BLaER1 (cell line): ENCODE results near the gene G6PC3.

Source experiments
- H3K27ac ChIP-seq: shearing (Covaris generic); formaldehyde crosslinking; 2 replicates; pipeline ENCODE4 v1.8.1; 2022
- H3K27me3 ChIP-seq: shearing (Covaris generic); formaldehyde crosslinking; 2 replicates; pipeline ENCODE4 v1.8.1; 2022
- H3K36me3 ChIP-seq: shearing (Covaris generic); formaldehyde crosslinking; 2 replicates; pipeline ENCODE4 v1.8.1; 2022
- H3K4me1 ChIP-seq: shearing (Covaris generic); formaldehyde crosslinking; 2 replicates; pipeline ENCODE4 v1.8.1; 2022
- H3K4me2 ChIP-seq: shearing (Covaris generic); formaldehyde crosslinking; 2 replicates; pipeline ENCODE4 v1.8.1; 2022
- H3K4me3 ChIP-seq: shearing (Covaris generic); formaldehyde crosslinking; 2 replicates; pipeline ENCODE4 v1.8.1; 2022
- H3K9ac ChIP-seq: shearing (Covaris generic); formaldehyde crosslinking; 2 replicates; pipeline ENCODE4 v1.8.1; 2022
- H3K9me3 ChIP-seq: shearing (Covaris generic); formaldehyde crosslinking; 2 replicates; pipeline ENCODE4 v1.8.1; 2022
- H4K20me1 ChIP-seq: shearing (Covaris generic); formaldehyde crosslinking; 2 replicates; pipeline ENCODE4 v1.8.1; 2022
- Cebpa-rat ChIP-seq: shearing (Covaris generic); IDR thresholded peaks from 2 replicates; pipeline ENCODE4 v1.8.1; 2022

G6PC3 gene

DNA sequence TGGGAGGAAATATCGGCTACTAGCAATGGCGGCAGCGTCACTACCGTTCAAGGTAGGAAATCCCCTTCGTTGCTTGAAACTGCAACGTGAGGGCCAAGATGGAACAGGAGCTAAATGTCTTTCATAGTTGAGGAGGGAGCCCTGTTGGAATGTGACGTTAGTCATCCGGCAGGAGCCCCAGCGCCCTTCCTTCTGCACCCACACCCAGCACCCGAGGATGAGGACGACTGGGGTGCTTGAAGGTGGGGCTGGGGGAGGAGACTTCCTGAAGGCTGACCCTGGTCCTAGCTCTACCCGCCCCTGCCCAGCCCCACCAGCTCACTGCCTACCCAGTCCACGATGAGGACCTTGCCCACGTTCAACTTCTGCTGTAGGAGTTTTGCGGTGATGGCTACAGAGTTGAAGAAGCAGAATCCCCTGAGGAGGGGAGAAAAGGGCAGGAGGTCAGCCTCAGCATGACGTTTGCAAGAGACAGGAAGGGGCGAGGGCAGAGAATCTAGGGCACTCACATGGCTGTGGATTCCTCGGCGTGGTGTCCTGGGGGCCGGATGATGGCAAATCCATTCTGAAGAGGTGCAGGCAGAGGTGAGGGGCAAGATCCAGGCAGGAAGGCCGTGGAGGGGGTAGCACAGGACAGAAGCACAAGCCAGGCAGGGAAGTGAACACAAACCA, 11.9 kb downstream of the G6PC3 start:
- no peak overlapping the region for H3K4me2 ChIP-seq
- no peak overlapping the region for H3K9ac ChIP-seq
- H3K4me1 ChIP-seq: peaks cover 27% of the 10 kb centered on the region
- H3K27ac ChIP-seq: no peak overlapping the region
- peaks cover 97% of the 10 kb centered on the region for H3K36me3 ChIP-seq
- no peak for TF ChIP-seq Cebpa-rat
- H3K4me3 ChIP-seq: no peak overlapping the region
- H3K27me3 ChIP-seq: no peaks in the 10 kb centered on the region
- H3K9me3 ChIP-seq: no peaks in the 10 kb centered on the region
- peaks cover 50% of the 10 kb centered on the region for H4K20me1 ChIP-seq

DNA sequence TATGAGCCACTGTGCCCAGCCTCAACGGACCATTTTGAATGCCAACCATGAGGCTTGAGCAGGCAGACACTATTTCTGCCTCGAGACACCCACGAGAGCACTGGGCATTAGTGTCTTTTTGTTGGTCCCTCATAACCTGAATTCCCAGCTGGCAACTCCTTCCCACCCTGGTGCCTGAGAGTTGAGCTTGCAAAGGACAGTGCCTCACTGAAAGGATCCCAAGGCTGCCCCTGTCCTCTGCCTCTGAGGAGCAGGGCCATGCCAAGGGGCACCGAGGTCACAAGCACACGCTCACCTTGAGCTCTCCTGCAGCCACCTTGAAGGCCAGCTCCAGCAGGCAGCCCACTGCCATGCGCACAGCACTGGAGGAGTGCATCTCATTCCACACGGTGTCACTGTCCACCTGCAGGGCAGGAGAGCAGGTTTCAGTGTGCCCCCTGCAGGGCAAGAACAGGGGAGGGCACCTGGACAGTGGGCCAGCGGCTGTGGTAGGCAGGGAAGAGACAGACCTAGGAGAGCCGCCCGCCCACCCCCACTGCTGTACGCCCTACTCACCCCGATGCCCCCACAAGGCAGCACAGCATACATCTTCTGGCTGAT, 12.8 kb downstream of the G6PC3 start:
- Histone ChIP-seq H3K4me2 (no peak overlapping the region), H3K9ac (no peak overlapping the region), H4K20me1 (peaks cover 40% of the 10 kb centered on the region), H3K36me3 (peaks cover 97% of the 10 kb centered on the region), H3K27me3 (no peaks in the 10 kb centered on the region), H3K4me1 (peaks cover 29% of the 10 kb centered on the region), H3K4me3 (no peak overlapping the region), H3K27ac (no peak overlapping the region), H3K9me3 (no peaks in the 10 kb centered on the region)
- no peak for TF ChIP-seq Cebpa-rat

GRCh38 chr17:44084131-44084538, 13.6 kb downstream of the G6PC3 start:
- H3K27me3 ChIP-seq: no peaks in the 10 kb centered on the region
- no peaks in the 10 kb centered on the region for H3K9me3 ChIP-seq
- H3K36me3 ChIP-seq: peaks cover 97% of the 10 kb centered on the region
- H3K4me3 ChIP-seq: no peak overlapping the region
- TF ChIP-seq Cebpa-rat: no peak
- peaks cover 32% of the 10 kb centered on the region for H4K20me1 ChIP-seq
- peaks cover 36% of the 10 kb centered on the region for H3K4me1 ChIP-seq
- no peak overlapping the region for H3K9ac ChIP-seq
- H3K4me2 ChIP-seq: no peak overlapping the region
- H3K27ac ChIP-seq: no peak overlapping the region

- no peak overlapping the region for H3K4me3 ChIP-seq
- H3K4me2 ChIP-seq: no peak overlapping the region
- peaks cover 33% of the 10 kb centered on the region for H3K4me1 ChIP-seq
- H3K36me3 ChIP-seq: peaks cover 97% of the 10 kb centered on the region
- no peak for TF ChIP-seq Cebpa-rat
- peaks cover 28% of the 10 kb centered on the region for H4K20me1 ChIP-seq
- no peak overlapping the region for H3K27ac ChIP-seq
- no peak overlapping the region for H3K9ac ChIP-seq
- H3K9me3 ChIP-seq: no peaks in the 10 kb centered on the region
- H3K27me3 ChIP-seq: no peaks in the 10 kb centered on the region
Observed at GRCh38 chr17:44084921-44085320, 14.4 kb downstream of the G6PC3 start.

DNA sequence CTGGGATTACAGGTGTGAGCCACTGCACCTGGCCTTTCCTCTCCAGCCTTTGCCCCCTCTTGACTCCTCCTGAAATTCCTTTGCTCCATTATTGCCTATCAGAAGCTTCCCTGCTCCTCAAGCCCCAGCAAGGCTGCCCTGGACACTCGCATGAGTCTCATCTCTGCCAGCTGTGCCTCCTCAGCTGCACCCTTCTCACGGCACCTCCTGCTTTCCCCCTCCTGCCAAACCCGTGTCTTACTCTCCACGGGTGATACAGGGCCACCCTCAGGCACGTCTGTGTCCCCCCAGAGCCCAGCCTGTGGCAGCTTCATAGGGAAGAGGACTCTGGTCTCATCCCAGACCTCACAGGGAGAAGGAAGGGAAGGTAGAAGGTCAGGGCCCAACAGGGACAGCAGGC, 15.4 kb downstream of the G6PC3 start:
- Histone ChIP-seq H3K27me3 (no peaks in the 10 kb centered on the region), H3K9ac (0 out of 2 replicates have a peak overlapping the region, but pooled peaks have one; percentile 16), H4K20me1 (peaks cover 18% of the 10 kb centered on the region), H3K4me2 (no peak overlapping the region), H3K9me3 (no peaks in the 10 kb centered on the region), H3K4me3 (no peak overlapping the region), H3K27ac (peak overlapping the region; percentile 53), H3K4me1 (peaks cover 25% of the 10 kb centered on the region), H3K36me3 (peaks cover 97% of the 10 kb centered on the region)
- TF ChIP-seq Cebpa-rat: no peak

DNA sequence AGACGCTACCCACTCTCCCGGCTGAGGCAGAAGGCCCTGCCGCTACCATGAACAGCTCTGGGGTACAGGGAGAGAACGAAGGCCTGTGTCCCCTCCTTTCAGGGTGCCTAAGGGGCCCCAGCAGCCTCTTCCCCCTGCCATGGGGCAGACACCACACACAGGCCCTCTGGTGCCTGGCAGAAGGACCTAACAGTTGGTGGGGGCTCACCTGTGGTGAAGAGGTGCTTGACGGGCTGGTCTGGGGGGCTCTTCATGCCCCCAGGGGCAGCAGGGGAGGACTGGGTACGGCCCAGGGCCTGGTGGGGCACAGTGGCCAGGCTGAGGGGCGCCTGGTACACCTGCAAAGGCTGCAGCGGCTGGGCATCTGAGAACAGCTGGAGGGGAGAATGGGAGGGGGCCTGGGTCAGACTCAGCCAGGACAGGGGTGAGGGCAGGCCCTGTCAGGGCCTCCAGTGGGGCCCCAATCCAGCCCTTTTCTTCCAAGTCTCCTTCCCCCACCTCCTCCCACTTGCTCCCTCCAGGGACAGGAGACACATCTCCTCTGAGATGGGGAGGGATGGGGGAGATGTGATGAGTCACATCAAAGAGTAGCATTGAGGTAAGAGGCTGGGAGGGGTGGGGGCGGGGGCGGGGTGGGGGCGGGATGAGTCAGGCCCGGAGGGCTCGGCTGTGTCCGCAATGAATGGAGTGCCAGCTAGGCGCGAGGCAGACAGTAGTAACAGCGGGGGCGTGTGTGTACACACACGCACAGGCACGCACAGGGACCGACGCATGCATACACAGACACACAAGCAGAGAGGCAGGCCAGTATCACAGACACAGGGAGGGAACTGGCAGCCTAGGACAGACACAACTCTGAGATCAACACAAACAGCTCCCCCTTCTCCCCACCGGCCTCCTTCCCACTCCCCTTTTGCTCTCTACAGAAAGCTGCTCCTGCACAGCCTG, 16.1 kb downstream of the G6PC3 start:
- H4K20me1 ChIP-seq: peaks cover 16% of the 10 kb centered on the region; the same call in 1 of the 2 replicates
- H3K9ac ChIP-seq: peak overlapping the region; percentile 43
- H3K4me2 ChIP-seq: peak overlapping the region; percentile 54
- no peaks in the 10 kb centered on the region for H3K9me3 ChIP-seq
- H3K4me1 ChIP-seq: peaks cover 25% of the 10 kb centered on the region
- H3K36me3 ChIP-seq: peaks cover 97% of the 10 kb centered on the region
- TF ChIP-seq Cebpa-rat: no peak
- H3K27ac ChIP-seq: peak overlapping the region; percentile 53
- H3K27me3 ChIP-seq: no peaks in the 10 kb centered on the region
- no peak overlapping the region for H3K4me3 ChIP-seq

- Histone ChIP-seq H3K9me3 (no peaks in the 10 kb centered on the region), H3K27me3 (no peaks in the 10 kb centered on the region), H3K27ac (peak overlapping the region; percentile 51), H3K4me2 (peak overlapping the region; percentile 54), H4K20me1 (peaks cover 10% of the 10 kb centered on the region; the same call in 1 of the 2 replicates), H3K4me1 (peaks cover 28% of the 10 kb centered on the region), H3K36me3 (peaks cover 97% of the 10 kb centered on the region), H3K4me3 (no peak overlapping the region), H3K9ac (peak overlapping the region; percentile 43; the same call in 1 of the 2 replicates)
- TF ChIP-seq Cebpa-rat: no peak
Observed at GRCh38 chr17:44087319-44087718, 16.8 kb downstream of the G6PC3 start.

GRCh38 chr17:44088254-44088653, 17.7 kb downstream of the G6PC3 start:
- Histone ChIP-seq H3K9me3 (no peaks in the 10 kb centered on the region), H4K20me1 (peaks cover 10% of the 10 kb centered on the region; the same call in 1 of the 2 replicates), H3K4me1 (peaks cover 36% of the 10 kb centered on the region)

DNA sequence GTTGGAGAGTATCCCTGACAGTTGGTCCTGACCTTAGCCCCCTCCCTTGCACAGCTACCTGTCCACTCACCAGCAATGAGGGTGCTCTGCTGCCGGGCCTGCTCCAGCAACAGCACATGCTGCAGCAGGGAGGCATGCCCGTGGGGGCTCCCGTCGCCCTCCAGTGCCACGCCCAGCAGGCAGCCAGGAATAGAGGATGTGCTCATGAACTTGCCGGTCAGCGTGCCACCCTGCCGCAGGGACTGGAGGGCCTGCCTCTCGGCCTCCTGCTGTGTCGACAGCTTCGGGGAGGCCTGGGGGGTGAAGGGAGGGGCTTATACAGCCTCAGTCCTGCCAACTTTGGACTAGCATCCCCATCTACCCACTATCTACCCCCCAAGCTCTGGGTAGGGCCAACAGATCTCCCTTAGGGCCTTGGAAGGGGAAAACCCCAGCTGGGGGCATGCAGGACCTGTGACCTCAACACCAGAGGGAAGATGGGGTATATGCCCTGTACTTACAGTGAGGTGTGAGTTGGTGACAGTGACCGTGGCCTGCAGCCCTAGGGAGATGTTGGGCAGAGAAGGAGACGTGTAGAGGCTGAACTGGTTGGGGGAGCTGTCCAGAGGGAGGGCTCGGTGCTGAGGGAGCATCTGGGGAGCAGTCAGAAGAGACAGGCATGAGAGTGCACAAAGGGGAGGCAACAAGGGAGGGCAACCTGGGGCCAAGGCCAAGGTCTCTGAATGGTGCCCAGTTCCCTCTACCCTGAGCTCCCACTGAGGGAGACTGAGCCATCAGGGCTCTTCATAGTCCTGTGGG, 20.9 kb downstream of the G6PC3 start:
- Histone ChIP-seq H4K20me1 (peaks cover 15% of the 10 kb centered on the region; the same call in 1 of the 2 replicates), H3K9me3 (no peaks in the 10 kb centered on the region), H3K27me3 (no peaks in the 10 kb centered on the region), H3K4me1 (peaks cover 65% of the 10 kb centered on the region), H3K27ac (peak overlapping the region; percentile 51; the same call in 1 of the 2 replicates), H3K4me2 (no peak overlapping the region), H3K4me3 (no peak overlapping the region), H3K9ac (no peak overlapping the region), H3K36me3 (peaks cover 71% of the 10 kb centered on the region)
- no peak for TF ChIP-seq Cebpa-rat

More at GRCh38 chr17:44088254-44088653, 17.7 kb downstream of the G6PC3 start:
- TF ChIP-seq Cebpa-rat: no peak
- no peak overlapping the region for H3K9ac ChIP-seq
- H3K4me3 ChIP-seq: no peak overlapping the region
- H3K4me2 ChIP-seq: peak overlapping the region; percentile 54
- 0 out of 2 replicates have a peak overlapping the region, but pooled peaks have one; percentile 51 for H3K27ac ChIP-seq
- peaks cover 96% of the 10 kb centered on the region for H3K36me3 ChIP-seq
- no peaks in the 10 kb centered on the region for H3K27me3 ChIP-seq
